NCI-H128 (cell line): Measurements from ENCODE around the gene FAP.

ENCODE experiments used
- DNase-seq: peaks from one replicate; lab custom pipeline; 2025; ENCODE audit not compliant: unreplicated experiment; lab: John Stamatoyannopoulos, UW

FAP gene

GRCh38 chr2:162243715-162244114 is 470 bp upstream of the FAP start:
- DNase-seq: no peak

GRCh38 chr2:162242586-162243280 is 512 bp downstream of the FAP start:
- DNase-seq: no peak

- DNase-seq: no peak
These were observed 1.7 kb downstream of the FAP start for GRCh38 chr2:162241571-162241970.

- DNase-seq: no peak
These were observed 8.4 kb downstream of the FAP start for GRCh38 chr2:162234620-162235462.

- DNase-seq: no peak
These were observed 10.0 kb downstream of the FAP start for GRCh38 chr2:162233197-162233596.

- DNase-seq: no peak
These were observed 10.6 kb downstream of the FAP start for GRCh38 chr2:162232671-162233070.

GRCh38 chr2:162232027-162232426 is 11.2 kb downstream of the FAP start:
- DNase-seq: no peak

- DNase-seq: no peak
These were observed 12.5 kb downstream of the FAP start for GRCh38 chr2:162230761-162231160.

- DNase-seq: no peak
These were observed 16.4 kb downstream of the FAP start for GRCh38 chr2:162226836-162227235.

GRCh38 chr2:162221064-162221463 is 22.2 kb downstream of the FAP start:
- no peak for DNase-seq

GRCh38 chr2:162220368-162220767 is 22.9 kb downstream of the FAP start:
- DNase-seq: no peak

GRCh38 chr2:162219426-162219825 is 23.8 kb downstream of the FAP start:
- no peak for DNase-seq

- no peak for DNase-seq
These were observed 25.6 kb downstream of the FAP start for GRCh38 chr2:162217598-162217997.

- DNase-seq: no peak
These were observed 28.1 kb downstream of the FAP start for GRCh38 chr2:162215162-162215561.

GRCh38 chr2:162212366-162212765 is 30.9 kb downstream of the FAP start:
- no peak for DNase-seq

- DNase-seq: no peak
These were observed 31.5 kb downstream of the FAP start for GRCh38 chr2:162211732-162212131.

GRCh38 chr2:162210385-162210784 is 32.9 kb downstream of the FAP start:
- DNase-seq: no peak

GRCh38 chr2:162202203-162202602 is 41.0 kb downstream of the FAP start:
- DNase-seq: no peak

GRCh38 chr2:162200636-162201035 is 42.6 kb downstream of the FAP start:
- no peak for DNase-seq

GRCh38 chr2:162199913-162200312 is 43.3 kb downstream of the FAP start:
- no peak for DNase-seq

- DNase-seq: no peak
These were observed 45.0 kb downstream of the FAP start for GRCh38 chr2:162198239-162198638.

GRCh38 chr2:162197069-162197825 is 46.0 kb downstream of the FAP start:
- DNase-seq: no peak
